ENCODE results near the gene FUOM.

- TF ChIP-seq, protein P1, sequence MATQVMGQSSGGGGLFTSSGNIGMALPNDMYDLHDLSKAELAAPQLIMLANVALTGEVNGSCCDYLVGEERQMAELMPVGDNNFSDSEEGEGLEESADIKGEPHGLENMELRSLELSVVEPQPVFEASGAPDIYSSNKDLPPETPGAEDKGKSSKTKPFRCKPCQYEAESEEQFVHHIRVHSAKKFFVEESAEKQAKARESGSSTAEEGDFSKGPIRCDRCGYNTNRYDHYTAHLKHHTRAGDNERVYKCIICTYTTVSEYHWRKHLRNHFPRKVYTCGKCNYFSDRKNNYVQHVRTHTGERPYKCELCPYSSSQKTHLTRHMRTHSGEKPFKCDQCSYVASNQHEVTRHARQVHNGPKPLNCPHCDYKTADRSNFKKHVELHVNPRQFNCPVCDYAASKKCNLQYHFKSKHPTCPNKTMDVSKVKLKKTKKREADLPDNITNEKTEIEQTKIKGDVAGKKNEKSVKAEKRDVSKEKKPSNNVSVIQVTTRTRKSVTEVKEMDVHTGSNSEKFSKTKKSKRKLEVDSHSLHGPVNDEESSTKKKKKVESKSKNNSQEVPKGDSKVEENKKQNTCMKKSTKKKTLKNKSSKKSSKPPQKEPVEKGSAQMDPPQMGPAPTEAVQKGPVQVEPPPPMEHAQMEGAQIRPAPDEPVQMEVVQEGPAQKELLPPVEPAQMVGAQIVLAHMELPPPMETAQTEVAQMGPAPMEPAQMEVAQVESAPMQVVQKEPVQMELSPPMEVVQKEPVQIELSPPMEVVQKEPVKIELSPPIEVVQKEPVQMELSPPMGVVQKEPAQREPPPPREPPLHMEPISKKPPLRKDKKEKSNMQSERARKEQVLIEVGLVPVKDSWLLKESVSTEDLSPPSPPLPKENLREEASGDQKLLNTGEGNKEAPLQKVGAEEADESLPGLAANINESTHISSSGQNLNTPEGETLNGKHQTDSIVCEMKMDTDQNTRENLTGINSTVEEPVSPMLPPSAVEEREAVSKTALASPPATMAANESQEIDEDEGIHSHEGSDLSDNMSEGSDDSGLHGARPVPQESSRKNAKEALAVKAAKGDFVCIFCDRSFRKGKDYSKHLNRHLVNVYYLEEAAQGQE (IDR thresholded peaks at IDR 0.05; ENCODE audit: unreplicated experiment): no peak
- TF ChIP-seq CTCF (conservative IDR thresholded peaks at IDR 0.05; ENCODE audit: low read depth in 2 of 2) (no peak), EZH2 (IDR thresholded peaks at IDR 0.05; ENCODE audit: low read depth, unreplicated experiment) (no peak), POLR2AphosphoS5 (IDR thresholded peaks at IDR 0.05; ENCODE audit: low read depth) (no peak; the same call in 1 of the 2 replicates), STAT1 (IDR thresholded peaks at IDR 0.05; ENCODE audit: unreplicated experiment) (no peak), JUNB (IDR thresholded peaks at IDR 0.05; ENCODE audit: unreplicated experiment) (no peak), CREB1 (CRISPR knock-in tag; IDR thresholded peaks at IDR 0.05; ENCODE audit: low read depth) (no peak)
These were observed 7.4 kb downstream of the FUOM start for GRCh38 chr10:133350283-133350949.

Measured in GM23338 (cell line).